Type B pancreatic cell (in vitro differentiated cells): ENCODE results near the gene SPATA2. TPM values are rescaled to one million over a fixed set of nuclear protein-coding genes. Genes with fewer than 3 reads are reported as not detected.

Experiments
- DNase-seq: peaks from one replicate; pipeline ENCODE4 v3.0.0; 2021; ENCODE audit warnings: mixed read lengths; ENCODE audit not compliant: unreplicated experiment; ENCODE audit errors: extremely low spot score
- H3K27ac Mint-ChIP-seq: 2 replicates; pipeline ENCODE4 v1.8.0; 2021; ENCODE audit warnings: mild to moderate bottlenecking, mixed read lengths
- H3K27me3 Mint-ChIP-seq: 2 replicates; pipeline ENCODE4 v1.8.0; 2021; ENCODE audit warnings: mixed read lengths
- H3K36me3 Mint-ChIP-seq: 2 replicates; pipeline ENCODE4 v1.8.0; 2021; ENCODE audit warnings: mixed read lengths
- H3K4me1 Mint-ChIP-seq: one replicate; pipeline ENCODE4 v1.8.0; 2021; ENCODE audit warnings: mixed read lengths; ENCODE audit not compliant: unreplicated experiment
- H3K4me3 Mint-ChIP-seq: 2 replicates; pipeline ENCODE4 v1.8.0; 2021; ENCODE audit warnings: mild to moderate bottlenecking, mixed read lengths
- H3K9me3 Mint-ChIP-seq: 2 replicates; pipeline ENCODE4 v1.8.0; 2021; ENCODE audit warnings: mixed read lengths
- total RNA-seq: library from RNA; stranded (reverse); gene quantifications from 2 replicates; pipeline ENCODE4 v1.2.1, GENCODE V29; 2021; ENCODE audit warnings: low replicate concordance
- TF ChIP-seq, protein P1 (sequence below): fragments of 200-600 bp; sonication (generic); conservative IDR thresholded peaks from 2 replicates; pipeline ENCODE4 v1.5.0; 2021; ENCODE audit warnings: antibody characterized with exemption, mild to moderate bottlenecking

SPATA2 gene
- total RNA-seq, 1 donor from 2014 or later: 9.2 TPM

DNA sequence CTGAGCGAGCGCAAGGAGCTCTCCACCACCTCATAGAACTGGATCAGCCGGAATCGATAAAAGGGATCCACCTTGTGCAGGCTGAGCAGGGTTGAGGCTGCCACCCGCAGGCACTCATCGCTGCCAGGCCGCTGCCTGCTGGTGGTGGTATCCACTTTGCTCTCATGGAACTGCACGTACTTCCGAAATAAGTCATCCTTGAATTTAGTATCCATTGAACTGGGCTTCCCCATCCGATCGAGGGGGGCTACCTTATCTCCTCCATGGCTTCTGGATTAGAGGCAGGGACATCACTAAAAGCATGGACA, 7.1 kb downstream of the SPATA2 start:
- TF ChIP-seq, protein P1, sequence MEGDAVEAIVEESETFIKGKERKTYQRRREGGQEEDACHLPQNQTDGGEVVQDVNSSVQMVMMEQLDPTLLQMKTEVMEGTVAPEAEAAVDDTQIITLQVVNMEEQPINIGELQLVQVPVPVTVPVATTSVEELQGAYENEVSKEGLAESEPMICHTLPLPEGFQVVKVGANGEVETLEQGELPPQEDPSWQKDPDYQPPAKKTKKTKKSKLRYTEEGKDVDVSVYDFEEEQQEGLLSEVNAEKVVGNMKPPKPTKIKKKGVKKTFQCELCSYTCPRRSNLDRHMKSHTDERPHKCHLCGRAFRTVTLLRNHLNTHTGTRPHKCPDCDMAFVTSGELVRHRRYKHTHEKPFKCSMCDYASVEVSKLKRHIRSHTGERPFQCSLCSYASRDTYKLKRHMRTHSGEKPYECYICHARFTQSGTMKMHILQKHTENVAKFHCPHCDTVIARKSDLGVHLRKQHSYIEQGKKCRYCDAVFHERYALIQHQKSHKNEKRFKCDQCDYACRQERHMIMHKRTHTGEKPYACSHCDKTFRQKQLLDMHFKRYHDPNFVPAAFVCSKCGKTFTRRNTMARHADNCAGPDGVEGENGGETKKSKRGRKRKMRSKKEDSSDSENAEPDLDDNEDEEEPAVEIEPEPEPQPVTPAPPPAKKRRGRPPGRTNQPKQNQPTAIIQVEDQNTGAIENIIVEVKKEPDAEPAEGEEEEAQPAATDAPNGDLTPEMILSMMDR: no peak

DNA sequence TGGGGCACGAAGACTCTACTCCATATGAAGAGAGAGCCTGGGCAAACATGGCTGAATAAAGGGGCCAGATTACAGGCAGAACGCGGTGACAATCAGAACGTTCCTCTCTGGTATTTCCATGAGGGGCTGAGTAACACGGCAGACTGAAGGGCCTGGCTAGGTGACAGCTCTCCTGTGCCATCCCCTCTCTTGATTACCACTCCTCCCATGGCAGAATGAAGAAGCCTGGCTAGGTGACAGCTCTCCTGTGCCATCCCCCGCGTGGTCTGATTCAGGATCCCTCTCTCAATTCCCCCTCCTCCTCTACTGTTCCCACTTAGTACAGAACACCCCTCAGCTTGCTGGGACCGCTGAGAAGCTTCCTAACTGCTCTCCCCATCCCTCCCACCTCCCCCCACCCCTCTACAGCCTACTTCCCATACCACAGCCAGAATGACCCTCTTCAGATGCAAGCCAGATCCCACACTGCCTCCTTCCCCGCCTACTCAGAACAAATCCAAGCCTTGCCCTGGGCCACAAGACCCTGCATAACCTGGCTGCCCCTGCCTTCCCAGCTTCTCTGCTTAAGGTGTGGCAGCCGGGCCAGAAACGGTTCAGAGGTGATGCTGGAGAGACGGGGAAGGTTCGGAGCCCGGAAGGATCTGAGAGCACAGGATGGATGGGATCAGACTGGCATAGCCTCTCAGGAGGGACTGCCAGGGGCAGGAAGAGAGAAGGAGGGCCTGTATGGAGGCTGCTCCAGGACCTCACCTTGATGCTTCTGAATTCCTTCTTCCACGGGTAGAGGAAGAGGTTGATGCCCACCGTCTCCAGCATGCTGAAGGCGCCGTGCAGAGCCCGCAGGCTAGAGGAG, 7.7 kb downstream of the SPATA2 start:
- no peak overlapping the region for H3K4me3 Mint-ChIP-seq
- no peak for DNase-seq
- H3K27me3 Mint-ChIP-seq: no peaks in the 10 kb centered on the region
- no peaks in the 10 kb centered on the region for H3K9me3 Mint-ChIP-seq
- no peak overlapping the region for H3K27ac Mint-ChIP-seq
- H3K4me1 Mint-ChIP-seq: peaks cover 14% of the 10 kb centered on the region
- TF ChIP-seq, protein P1: no peak
- H3K36me3 Mint-ChIP-seq: peaks cover 16% of the 10 kb centered on the region

More for the DNA sequence above, 7.1 kb downstream of the SPATA2 start:
- H3K27ac Mint-ChIP-seq: no peak overlapping the region
- H3K4me1 Mint-ChIP-seq: peaks cover 14% of the 10 kb centered on the region
- no peaks in the 10 kb centered on the region for H3K27me3 Mint-ChIP-seq
- no peak for DNase-seq
- no peaks in the 10 kb centered on the region for H3K9me3 Mint-ChIP-seq
- no peak overlapping the region for H3K4me3 Mint-ChIP-seq
- H3K36me3 Mint-ChIP-seq: peaks cover 16% of the 10 kb centered on the region

- Mint-ChIP-seq H3K27ac (no peak overlapping the region), H3K9me3 (no peaks in the 10 kb centered on the region), H3K4me1 (peaks cover 14% of the 10 kb centered on the region), H3K27me3 (no peaks in the 10 kb centered on the region), H3K4me3 (no peak overlapping the region), H3K36me3 (peaks cover 16% of the 10 kb centered on the region)
- DNase-seq: no peak
- TF ChIP-seq, protein P1: no peak
These were observed 8.6 kb downstream of the SPATA2 start for GRCh38 chr20:49906615-49907154.

DNA sequence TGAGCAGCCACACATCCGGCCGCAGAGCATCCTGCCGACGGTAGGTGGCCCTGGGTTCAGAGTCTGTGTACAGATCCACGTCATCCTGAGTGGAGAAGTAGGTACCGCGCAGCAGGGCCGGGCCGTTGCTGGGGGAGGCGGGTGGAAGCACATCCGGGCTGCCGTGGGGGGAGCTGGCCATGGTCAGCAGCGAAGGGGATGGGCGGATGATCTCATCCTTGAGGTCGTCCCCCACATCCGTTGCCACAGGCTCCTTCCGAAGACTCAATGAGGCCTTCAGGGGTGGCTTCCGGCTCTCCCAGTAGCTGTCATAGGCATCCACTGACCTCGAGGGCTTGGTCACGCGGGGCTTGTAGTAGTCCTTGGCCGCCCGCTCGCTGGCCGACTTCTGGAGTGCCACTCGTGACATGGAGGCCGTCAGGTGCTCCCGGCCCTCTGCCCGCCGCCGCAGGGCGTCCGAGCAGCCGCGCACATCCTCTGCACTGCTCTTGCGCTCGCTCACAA, 9.2 kb downstream of the SPATA2 start:
- TF ChIP-seq, protein P1: no peak
- H3K36me3 Mint-ChIP-seq: peaks cover 16% of the 10 kb centered on the region
- H3K9me3 Mint-ChIP-seq: no peaks in the 10 kb centered on the region
- H3K27me3 Mint-ChIP-seq: no peaks in the 10 kb centered on the region
- DNase-seq: no peak
- H3K4me3 Mint-ChIP-seq: no peak overlapping the region
- H3K4me1 Mint-ChIP-seq: peaks cover 14% of the 10 kb centered on the region
- no peak overlapping the region for H3K27ac Mint-ChIP-seq

GRCh38 chr20:49905415-49906091, 9.8 kb downstream of the SPATA2 start:
- TF ChIP-seq, protein P1: no peak
- Mint-ChIP-seq H3K27me3 (no peaks in the 10 kb centered on the region), H3K9me3 (no peaks in the 10 kb centered on the region), H3K27ac (no peak overlapping the region), H3K36me3 (peaks cover 16% of the 10 kb centered on the region), H3K4me3 (no peak overlapping the region), H3K4me1 (peaks cover 12% of the 10 kb centered on the region)
- DNase-seq: no peak
